Right kidney (tissue), 1 donor: ENCODE data around the gene SUMF1.

Experiments
- DNase-seq: peaks from one replicate; pipeline ENCODE4 v3.0.0-alpha.2; 2016

The SUMF1 gene

DNA sequence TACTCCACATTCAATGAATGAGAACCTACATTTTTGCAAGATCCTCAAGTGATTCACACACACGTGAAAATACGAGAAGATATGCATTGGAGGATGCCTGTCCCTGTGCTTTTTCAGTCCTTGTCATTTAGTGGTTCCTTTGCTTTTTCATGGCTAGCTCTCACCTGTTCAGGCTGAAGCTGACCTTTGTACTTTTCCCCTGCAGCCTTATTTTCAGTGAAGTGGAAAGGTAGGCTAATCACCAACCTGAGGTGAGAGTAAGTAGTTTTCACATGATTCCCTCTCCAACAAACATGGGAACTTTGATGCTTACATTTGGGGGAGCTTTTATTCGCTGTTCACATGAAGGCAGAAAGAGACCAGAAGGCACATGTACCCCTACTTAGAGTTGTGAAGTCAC, 34.4 kb upstream of the SUMF1 start:
- DNase-seq: no peak

- DNase-seq: no peak
Observed at GRCh38 chr3:4498446-4498845, 31.4 kb upstream of the SUMF1 start.

DNA sequence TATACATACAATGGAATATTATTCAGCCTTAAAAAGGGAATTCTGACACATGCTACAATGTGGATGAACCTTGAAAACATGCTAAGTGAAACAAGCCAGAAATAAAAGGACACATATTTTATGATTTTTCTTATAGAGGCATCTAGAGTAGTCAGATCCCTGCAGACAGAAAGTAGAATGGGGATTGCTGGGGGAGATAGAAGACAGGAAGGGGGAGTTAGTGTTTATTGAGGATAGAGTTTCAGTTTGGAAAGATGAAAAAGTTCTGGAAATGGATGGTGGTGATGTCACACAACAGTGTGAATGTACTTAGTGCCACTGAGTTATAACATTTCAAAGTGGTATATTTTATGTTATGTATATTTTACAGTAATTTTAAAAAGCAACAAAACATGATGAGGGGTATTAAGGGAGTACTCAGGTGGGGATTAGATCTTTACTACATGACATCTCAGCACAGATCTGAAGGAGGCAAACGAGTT, 30.8 kb upstream of the SUMF1 start:
- no peak for DNase-seq

- DNase-seq: no peak
Observed at GRCh38 chr3:4497005-4497692, 30.1 kb upstream of the SUMF1 start.

DNA sequence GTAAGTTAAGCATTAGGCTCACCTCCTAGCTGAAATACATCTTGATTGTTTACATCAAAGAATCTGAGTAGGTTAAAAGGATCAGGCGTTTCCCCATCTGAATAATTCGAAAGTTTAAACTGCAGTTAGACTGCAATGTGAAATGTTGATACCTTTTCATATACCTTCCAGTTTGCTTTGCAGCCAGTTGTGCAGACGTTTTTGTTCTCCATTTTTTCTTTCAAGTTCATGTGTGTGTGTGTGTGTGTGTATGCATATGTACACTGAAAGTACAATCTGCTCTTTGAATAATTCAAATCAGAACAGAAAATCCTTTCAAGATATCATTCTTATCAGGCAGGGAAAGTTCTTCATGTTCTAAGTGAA, 29.0 kb upstream of the SUMF1 start:
- DNase-seq: no peak

GRCh38 chr3:4495294-4496086, 28.4 kb upstream of the SUMF1 start:
- DNase-seq: no peak

DNA sequence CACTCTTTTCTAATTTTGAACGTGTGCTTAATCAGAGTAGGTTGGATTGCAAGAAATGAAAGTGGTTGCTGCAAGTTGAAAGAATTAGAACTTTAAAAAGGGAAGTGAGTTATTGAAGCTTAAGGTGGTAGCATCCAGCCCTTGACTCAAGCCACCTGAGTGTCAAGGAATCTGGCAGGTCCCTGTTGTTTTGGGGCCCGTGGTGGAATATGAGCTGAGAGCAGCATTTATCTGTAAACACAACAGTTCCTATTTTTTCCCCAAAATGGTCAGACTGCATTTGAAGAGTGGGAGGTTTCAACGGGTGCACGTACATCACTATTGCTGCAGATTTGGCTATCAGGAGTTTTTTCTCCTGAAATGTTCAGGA, 27.8 kb upstream of the SUMF1 start:
- no peak for DNase-seq

DNA sequence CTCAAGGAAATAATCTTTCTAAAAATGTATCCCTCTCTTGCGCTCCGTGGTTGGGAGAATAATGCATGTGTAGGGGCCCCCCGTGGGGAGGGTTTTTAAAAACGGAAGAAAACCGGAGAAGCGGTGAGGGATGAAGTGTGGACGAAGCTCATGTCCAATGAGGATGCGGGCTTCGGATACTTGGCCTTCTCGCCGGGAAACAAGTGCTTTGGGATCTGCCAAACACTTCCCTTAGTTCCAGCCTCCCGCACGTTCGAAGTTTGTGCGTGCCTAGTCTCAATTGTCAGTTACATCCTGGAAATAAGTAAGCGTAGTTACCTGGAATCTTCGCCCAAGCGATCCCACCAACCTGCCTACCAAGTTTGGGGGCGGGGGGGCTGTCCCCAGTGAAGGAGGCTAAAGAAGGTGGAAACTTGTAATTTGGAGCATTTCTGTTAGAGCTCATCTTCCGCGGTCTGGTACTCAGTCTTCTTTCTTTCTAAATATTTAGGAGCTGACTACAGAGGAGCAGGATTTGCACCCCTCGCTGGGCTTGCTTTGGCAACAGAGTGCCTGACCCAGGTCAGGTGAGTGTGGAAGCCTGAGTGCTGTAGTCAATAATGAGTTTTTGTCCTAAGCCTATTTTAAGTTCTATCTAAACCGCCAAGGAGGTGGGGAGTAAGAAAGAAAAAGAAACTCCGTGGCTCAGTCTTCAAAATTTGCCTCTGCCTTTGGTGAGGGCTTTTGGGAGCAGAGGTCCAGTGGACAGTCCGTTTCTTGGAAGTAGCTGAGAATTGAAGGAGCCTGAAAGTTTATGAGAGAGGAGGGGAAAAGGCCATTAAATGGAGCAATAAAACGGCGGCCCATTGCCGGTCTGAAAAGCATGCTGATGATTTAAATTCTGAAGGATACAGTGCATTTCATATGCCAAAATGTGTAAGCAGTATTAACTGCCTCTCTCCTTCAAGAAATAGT, 27.1 kb upstream of the SUMF1 start:
- DNase-seq: no peak

- DNase-seq: peak; percentile 94
Observed at GRCh38 chr3:4493014-4493940, 26.2 kb upstream of the SUMF1 start, which contains the start of gene ITPR1. ITPR1 (plus strand) TSS chr3:4493348; CDS start chr3:4516492, 23,144 bp downstream.

GRCh38 chr3:4492208-4493013, 25.3 kb upstream of the SUMF1 start:
- DNase-seq: no peak

- no peak for DNase-seq
Observed at GRCh38 chr3:4491855-4492207, 24.8 kb upstream of the SUMF1 start.

DNA sequence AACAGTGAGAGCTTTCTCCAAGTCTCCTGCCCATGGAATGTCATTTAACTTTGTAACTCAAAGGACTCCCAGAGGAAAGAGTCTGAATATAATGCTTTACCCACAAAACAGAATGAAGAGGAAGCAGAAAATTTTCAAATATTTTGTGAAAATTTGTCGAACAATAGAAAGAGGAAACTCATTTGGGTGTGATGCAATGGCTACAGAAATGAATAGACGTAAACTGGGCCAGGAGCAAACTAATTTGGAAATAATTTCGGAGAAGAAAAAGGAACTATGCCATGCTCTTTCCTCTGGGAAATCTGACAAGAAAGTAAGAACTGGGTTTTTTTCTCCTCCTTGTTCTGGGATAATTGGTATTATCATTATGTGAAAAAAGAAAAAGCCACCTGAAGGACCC, 11.2 kb upstream of the SUMF1 start:
- no peak for DNase-seq

DNA sequence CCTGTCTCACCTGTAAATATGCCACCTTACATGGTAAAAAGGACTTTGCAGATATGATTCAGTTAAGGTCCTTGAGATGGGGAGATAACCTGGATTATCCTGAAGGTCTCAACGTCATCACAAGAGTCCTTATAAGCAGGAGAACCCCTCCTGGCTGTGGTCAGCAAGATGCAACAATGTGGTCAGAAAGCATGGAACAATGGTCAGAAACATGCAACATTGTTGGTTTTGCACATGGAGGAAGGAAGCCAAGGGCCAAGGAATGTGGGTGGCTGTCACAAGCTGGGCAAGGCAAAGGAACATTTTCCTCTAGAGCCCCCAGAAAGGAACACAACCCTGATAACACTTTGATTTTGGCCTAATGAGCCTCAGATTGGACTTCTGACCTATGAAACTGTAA, 9.4 kb upstream of the SUMF1 start:
- no peak for DNase-seq

DNA sequence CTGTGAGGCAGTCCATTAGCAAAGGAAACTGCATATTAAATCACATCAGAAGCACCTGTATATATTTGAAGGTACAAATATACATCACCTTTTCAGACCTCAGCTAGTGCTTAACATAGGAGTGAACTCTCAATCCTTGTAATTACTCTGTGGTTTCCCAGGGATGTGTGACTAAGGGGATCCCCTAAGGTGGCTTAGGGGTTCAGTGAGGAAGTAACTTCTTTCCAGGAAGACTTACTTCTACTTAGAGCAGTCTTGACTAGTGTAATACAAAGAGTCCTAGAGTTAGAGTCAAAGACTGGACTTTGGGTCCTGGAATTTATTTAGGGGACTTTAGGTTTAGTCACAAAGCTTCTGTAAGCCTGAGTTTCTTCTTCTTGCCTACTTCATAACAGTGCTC, 8.7 kb upstream of the SUMF1 start:
- no peak for DNase-seq

DNA sequence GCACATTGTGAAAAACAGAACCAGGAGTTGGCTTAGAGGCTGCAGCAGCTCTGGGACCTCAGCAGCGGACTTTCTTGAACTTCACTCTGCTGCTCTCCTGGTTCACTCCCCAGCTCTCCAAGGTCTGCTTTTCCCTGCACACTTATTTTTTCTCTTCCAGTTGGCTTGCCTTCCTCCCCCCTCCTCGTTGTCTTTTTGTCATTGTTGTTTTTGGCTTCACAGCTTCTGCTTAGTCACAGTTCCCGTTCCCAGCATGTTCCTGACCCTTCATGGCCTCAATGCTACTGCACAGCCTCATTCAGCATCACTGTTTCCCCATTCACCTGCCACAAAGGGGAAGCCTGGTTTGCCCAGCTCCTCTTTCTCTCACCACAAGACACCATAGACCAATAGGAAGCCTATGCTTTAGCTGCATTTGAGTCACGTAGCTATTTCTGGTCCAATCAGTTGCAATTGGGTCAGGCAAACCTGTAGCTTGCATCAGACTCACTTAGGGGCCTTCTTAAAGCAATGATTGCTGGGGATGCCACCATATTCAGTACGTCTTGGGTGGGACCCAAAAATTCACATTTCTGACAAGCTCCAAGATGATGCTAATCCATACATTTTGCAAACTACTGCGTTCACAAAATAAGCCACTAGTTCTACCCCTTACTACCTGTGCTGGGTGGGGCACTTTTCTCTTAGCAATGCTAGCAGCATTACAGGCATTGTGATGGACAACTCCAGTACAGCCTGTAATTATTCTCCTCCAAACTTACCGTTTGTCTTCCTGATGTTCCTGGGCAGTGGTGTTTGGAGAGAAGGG, 7.8 kb upstream of the SUMF1 start:
- no peak for DNase-seq

DNA sequence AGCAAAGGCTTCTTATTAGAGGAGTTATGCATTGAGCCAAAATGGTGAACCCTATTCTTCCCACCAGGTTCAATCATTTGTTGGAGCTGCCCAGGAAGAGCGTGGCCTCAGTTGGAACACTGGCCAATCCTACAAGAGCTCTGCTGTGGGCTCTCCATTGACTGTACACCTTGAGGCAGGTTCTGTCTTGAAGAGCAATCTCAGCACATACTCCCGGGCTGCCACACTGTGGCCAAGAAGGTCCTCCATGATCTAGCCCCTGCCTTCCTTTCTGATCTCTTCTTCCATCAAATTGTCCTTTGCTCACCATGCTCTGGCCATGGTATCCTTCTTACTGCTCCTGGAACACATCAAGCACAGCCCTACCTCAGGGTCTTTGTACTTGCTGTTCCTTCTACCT, 5.7 kb upstream of the SUMF1 start:
- no peak for DNase-seq

DNA sequence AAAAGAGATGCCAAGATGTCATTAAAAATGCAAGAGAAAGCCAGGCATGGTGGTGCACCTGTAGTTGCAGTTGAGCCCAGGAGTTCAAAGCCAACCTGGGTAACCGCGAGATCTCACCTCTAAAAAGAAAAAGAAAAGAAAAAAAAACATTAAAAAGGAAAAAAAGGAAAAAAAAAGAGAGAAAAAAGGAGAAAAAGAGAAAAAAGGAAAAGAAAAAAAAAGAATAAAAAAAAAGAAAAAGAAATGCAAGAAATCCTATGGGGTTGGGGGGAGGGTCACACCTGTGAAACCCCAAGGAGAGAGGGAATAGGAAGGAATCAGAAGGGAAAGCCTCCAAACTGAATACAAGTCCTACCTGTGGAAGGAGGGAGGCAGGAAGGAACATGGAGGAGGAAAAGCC, 5.2 kb upstream of the SUMF1 start:
- no peak for DNase-seq

DNA sequence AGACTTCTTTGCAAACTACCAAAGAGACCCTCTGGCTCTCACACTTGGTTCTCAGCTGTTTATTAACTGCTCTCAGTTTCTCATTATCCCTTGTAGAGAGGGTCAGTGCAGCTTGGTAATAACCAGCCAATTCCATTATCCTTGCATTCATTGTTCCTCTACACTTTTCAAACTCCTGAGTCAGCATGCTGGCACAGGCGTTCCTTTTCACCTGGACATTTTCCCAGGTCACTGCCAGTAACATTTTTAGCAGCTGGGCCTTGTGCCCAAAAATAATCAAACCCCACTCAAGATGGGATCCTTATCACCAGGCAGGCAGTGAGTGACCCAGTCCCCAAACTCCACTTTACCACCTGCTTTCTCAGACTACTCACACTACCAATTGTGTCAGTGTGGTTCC, 4.8 kb upstream of the SUMF1 start:
- no peak for DNase-seq

- no peak for DNase-seq
Observed at GRCh38 chr3:4467522-4467867, 426 bp upstream of the SUMF1 start.

DNA sequence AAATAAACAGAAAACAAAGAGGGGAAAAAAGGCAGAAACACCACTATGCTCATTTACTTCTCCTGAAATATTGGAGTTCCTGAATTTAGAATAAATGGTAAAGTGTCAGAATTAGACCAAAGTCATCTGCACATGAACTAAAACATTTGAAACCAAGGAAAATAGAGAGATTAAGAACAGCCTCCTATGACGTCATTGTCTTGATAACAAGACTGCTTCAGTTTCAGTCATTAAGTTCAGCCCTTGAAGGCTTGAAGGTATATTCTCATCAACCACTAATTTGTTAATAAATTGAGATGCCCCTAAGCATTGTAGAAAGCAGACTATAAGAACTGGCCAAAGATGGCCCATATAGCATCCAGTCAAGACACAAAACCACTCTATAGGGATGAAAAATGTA, 2.5 kb downstream of the SUMF1 start:
- no peak for DNase-seq
